GM18951 (cell line): ENCODE measurements around the gene HTD2.

ENCODE experiments used
- POLR2A ChIP-seq: IDR thresholded peaks from 4 replicates; pipeline ENCODE4 v1.6.1; 2011; ENCODE audit warnings: mild to moderate bottlenecking; ENCODE audit not compliant: insufficient read length, insufficient read depth; ENCODE audit errors: extremely low read depth
- in situ Hi-C: fragments of 300-500 bp; cut with MboI; formaldehyde crosslinking; loops from one replicate; pipeline ENCODE4 v1.12.0; 2022; ENCODE audit warnings: low sequenced_read_pairs, mixed read lengths, inconsistent platforms; ENCODE audit not compliant: unreplicated experiment

Gene HTD2

DNA sequence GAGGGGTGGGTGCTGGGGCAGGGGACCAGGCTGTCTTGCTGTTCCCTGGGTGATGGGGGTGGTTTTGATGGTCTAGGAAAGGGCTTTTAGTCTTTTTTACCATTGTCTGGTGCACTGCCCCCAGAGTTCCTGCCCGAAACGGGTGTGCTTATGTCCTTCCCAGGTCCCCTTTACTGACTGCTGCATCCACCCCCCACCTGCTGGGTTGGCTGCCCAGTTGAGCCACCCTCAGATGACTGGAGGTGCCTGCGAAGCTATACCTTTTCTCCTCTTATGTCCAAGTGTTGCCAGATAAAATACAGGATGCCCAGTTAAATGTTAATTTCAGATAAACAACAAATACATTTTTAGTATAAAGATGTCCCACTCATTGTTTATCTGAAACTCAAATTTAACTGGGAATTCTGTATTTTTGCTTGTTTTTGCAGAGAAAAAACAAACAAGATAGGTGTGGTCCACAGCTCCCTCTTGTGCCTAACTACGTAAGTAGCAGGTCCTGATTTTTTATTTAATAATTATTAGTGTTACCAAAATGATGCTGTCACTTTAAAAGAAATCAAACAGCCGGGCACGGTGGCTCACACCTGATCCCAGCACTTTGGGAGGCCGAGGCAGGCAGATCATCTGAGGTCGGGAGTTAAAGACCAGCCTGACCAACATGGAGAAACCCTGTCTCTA, 6.3 kb upstream of the HTD2 start:
- in situ Hi-C loops, result loop anchor here (5.0 kb wide), 1 partner anchor 118 kb away; no protein-coding TSS in a partner anchor
- TF ChIP-seq POLR2A, result no peak

- TF ChIP-seq POLR2A, result no peak
- in situ Hi-C loops, result no loop called here
These were observed 1.4 kb downstream of the HTD2 start for GRCh38 chr3:58307639-58308215.

- in situ Hi-C loops, result no loop called here
- TF ChIP-seq POLR2A, result no peak
These were observed 2.4 kb downstream of the HTD2 start for GRCh38 chr3:58308728-58309127.

DNA sequence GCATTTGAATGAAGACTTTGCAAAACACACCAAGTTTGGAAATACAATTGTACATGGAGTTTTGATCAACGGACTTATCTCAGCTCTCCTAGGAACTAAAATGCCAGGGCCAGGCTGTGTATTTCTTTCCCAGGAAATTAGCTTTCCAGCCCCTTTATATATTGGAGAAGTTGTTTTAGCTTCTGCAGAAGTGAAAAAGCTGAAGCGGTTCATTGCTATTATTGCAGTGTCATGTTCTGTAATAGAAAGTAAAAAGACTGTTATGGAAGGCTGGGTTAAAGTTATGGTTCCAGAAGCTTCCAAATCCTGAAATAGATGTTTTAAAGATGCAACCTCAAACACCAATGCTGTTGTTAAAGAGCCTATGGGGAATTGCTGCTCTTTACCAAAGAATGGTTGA, 11.5 kb downstream of the HTD2 start:
- TF ChIP-seq POLR2A, result no peak
- in situ Hi-C loops, result loop anchor here (10.0 kb wide), 1 partner anchor 217 kb away; the partner anchor contains the start of gene ACOX2

- in situ Hi-C loops, result no loop called here
- TF ChIP-seq POLR2A, result no peak
These were observed 15.5 kb downstream of the HTD2 start for GRCh38 chr3:58321791-58322190.

- TF ChIP-seq POLR2A, result no peak
- in situ Hi-C loops, result no loop called here
These were observed 16.5 kb downstream of the HTD2 start for GRCh38 chr3:58322793-58323192.

GRCh38 chr3:58323529-58324390, 17.4 kb downstream of the HTD2 start:
- in situ Hi-C loops, result no loop called here
- TF ChIP-seq POLR2A, result no peak

DNA sequence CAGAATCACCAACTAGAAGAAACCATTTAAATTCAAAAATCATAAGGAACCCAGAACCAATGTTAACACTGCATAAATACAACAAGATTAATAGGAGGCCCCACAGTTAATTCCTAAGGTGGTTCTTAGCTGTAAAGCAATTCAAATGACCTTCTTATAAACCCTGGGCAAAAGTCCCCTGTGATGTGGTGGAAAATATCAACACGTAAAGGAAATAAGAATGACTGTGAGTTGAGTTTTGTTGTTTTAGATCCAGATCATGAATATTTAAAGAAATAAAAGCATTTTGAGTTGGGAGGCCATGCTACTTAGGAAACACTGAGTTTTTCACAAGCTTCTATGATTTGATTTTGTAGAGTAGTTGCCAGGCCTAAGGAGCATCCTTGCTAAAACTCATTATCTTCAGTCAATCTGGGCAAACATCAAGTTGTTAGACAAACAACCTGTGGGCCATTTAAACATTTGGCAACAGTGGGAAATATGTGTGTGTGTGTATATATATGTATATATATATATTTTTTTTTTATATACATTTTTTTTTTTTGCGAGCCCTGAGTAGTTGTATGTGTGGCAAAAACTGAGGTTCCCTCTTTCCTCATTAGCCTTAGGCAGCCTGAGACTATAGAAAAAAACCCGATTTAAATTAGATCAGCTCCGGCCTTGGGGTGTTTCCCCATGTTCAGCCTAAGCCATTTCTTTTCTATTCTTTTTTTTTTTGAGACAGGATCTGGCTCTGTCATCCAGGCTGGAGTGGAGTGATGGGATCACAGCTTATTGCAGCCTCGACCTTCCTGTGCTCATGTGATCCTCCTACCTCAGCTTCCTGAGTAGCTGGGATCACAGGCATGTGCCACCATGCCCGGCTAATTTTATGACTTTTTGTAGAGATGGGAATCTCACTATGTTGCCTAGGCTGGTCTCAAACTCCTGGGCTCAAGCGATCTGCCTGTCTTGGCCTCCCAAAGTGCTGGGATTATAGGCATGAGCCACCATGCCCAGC, 18.4 kb downstream of the HTD2 start:
- no peak for TF ChIP-seq POLR2A
- in situ Hi-C loops, result no loop called here

GRCh38 chr3:58325525-58325992, 19.2 kb downstream of the HTD2 start:
- no peak for TF ChIP-seq POLR2A
- in situ Hi-C loops, result no loop called here

GRCh38 chr3:58326267-58326900, 20.1 kb downstream of the HTD2 start:
- in situ Hi-C loops, result no loop called here
- TF ChIP-seq POLR2A, result no peak

DNA sequence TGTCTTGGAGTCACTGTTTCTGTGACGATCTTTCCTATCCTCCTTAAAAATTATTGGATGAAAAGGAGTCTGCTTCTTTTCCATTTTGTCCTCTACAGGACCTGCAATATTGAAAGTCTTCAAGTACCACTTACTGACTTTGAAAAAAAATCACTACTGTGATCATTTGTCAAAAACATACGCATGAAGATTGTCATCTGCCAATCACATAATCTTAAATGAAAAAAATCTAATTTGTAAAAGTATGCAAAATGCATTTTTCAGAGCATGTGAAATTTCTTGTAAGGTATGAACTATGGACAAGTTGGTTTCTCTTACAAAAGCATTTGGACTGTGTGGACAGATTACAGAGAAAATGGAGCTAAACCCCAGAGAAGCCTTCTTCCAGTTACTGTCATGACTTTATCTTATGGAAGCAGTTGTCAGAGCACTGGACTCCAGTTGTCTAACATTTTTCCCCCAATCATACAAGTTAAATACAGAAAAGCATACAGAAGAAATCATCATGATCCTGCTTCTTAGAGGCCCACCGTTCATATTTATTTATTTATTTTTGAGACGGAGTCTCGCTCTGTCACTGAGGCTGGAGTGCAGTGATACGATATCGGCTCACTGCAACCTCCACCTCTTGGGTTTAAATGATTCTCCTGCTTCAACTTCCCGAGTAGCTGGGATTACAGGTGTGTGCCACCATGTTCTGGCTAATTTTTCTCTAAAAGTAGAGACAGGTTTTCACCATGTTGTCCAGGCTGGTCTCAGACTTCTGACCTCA, 23.0 kb downstream of the HTD2 start:
- in situ Hi-C loops, result no loop called here
- TF ChIP-seq POLR2A, result no peak
